ENCODE results near the gene FERMT1. TPM values are rescaled to one million over a fixed set of nuclear protein-coding genes. Genes with fewer than 3 reads are reported as not detected.

FERMT1 gene
- total and polyA plus RNA-seq, 2 donors (not counting 1 experiment from before 2014, with no cell fraction given) = not detected

GRCh38 chr20:6040540-6040939, 82.3 kb downstream of the FERMT1 start:
- Mint-ChIP-seq H3K27me3 (no peaks in the 10 kb centered on the region), H3K27ac (no peak overlapping the region), H3K4me1 (no peaks in the 10 kb centered on the region), H3K9me3 (ENCODE audit: insufficient read depth) (no peaks in the 10 kb centered on the region), H3K4me3 (no peak overlapping the region)
- Histone ChIP-seq H3K4me2 (replicated peaks; ENCODE audit: low read depth, low read length, poor library complexity, severe bottlenecking) (no peak overlapping the region), H3K36me3 (replicated peaks in 1 of 2; ENCODE audit: control extremely low read depth in 1 of 2, control insufficient read depth in 1 of 2, extremely low read depth in 1 of 2, insufficient read depth in 2 of 2, low read length in 1 of 2) (peaks cover 1 to 23% of the 10 kb centered on the region in 2 experiments), H3K9me3 (ENCODE audit: control extremely low read depth in 1 of 3, control insufficient read depth in 2 of 3, insufficient read depth in 1 of 3, low read length in 2 of 3) (peaks cover 0 to 9% (median 0%) of the 10 kb centered on the region in 3 donors), H3K4me1 (ENCODE audit: control insufficient read depth in 2 of 2, insufficient read depth in 2 of 2, low read length in 2 of 2) (no peaks in the 10 kb centered on the region), H4K20me1 (ENCODE audit: control insufficient read depth, insufficient read depth, low read length, poor library complexity, severe bottlenecking) (no peaks in the 10 kb centered on the region), H3K27me3 (replicated peaks in 1 of 4; ENCODE audit: control extremely low read depth in 1 of 4, control insufficient read depth in 3 of 4, insufficient read depth in 4 of 4, low read length in 3 of 4) (no peaks in the 10 kb centered on the region), H3K9ac (ENCODE audit: low read length) (no peak overlapping the region), H2AFZ (ENCODE audit: insufficient read depth, low read depth, low read length, poor library complexity, severe bottlenecking) (no peak overlapping the region), H3K4me3 (ENCODE audit: control extremely low read depth in 1 of 5, extremely low read depth in 1 of 5, insufficient read depth in 1 of 5, low read depth in 2 of 5, low read length in 4 of 5) (no peak overlapping the region), H3K79me2 (ENCODE audit: control insufficient read depth, insufficient read depth, low read length) (no peaks in the 10 kb centered on the region), H3K27ac (ENCODE audit: low read length in 2 of 2) (no peak overlapping the region)
- DNase-seq (no peak), ATAC-seq (ENCODE audit: low read depth) (no peak)
- intact Hi-C loops (cut with micrococcal nuclease) = no loop called here
- TF ChIP-seq EZH2 (IDR thresholded peaks at IDR 0.05; ENCODE audit: borderline replicate concordance, insufficient read depth, low read depth, low read length, poor library complexity, severe bottlenecking) (no peak), CTCF (IDR thresholded peaks at IDR 0.05) (no peak)
- 100% methylated on average over 5 of the region's 8 CpGs for WGBS (ENCODE audit: insufficient coverage)
- POLR2A ChIA-PET = no interaction called here
- CTCF ChIA-PET = no interaction called here

- H3K27me3 ChIP-seq (replicated peaks in 1 of 4; ENCODE audit: control extremely low read depth in 1 of 4, control insufficient read depth in 3 of 4, insufficient read depth in 4 of 4, low read length in 3 of 4) = no peaks in the 10 kb centered on the region
- H4K20me1 ChIP-seq (ENCODE audit: control insufficient read depth, insufficient read depth, low read length, poor library complexity, severe bottlenecking) = no peaks in the 10 kb centered on the region
- H3K4me2 ChIP-seq (replicated peaks; ENCODE audit: low read depth, low read length, poor library complexity, severe bottlenecking) = no peak overlapping the region
- intact Hi-C loops (cut with micrococcal nuclease) = no loop called here
- TF ChIP-seq CTCF (IDR thresholded peaks at IDR 0.05) (no peak), EZH2 (IDR thresholded peaks at IDR 0.05; ENCODE audit: borderline replicate concordance, insufficient read depth, low read depth, low read length, poor library complexity, severe bottlenecking) (no peak)
- H3K4me3 ChIP-seq (ENCODE audit: control extremely low read depth in 1 of 5, extremely low read depth in 1 of 5, insufficient read depth in 1 of 5, low read depth in 2 of 5, low read length in 4 of 5) = no peak overlapping the region
- no peaks in the 10 kb centered on the region for H3K9me3 Mint-ChIP-seq (ENCODE audit: insufficient read depth)
- peaks cover 0 to 9% (median 0%) of the 10 kb centered on the region in 3 donors for H3K9me3 ChIP-seq (ENCODE audit: control extremely low read depth in 1 of 3, control insufficient read depth in 2 of 3, insufficient read depth in 1 of 3, low read length in 2 of 3)
- no peak overlapping the region for H2AFZ ChIP-seq (ENCODE audit: insufficient read depth, low read depth, low read length, poor library complexity, severe bottlenecking)
- no peak overlapping the region for H3K4me3 Mint-ChIP-seq
- ATAC-seq (ENCODE audit: low read depth) (no peak), DNase-seq (no peak)
- H3K9ac ChIP-seq (ENCODE audit: low read length) = no peak overlapping the region
- peaks cover 1 to 30% of the 10 kb centered on the region in 2 experiments for H3K36me3 ChIP-seq (replicated peaks in 1 of 2; ENCODE audit: control extremely low read depth in 1 of 2, control insufficient read depth in 1 of 2, extremely low read depth in 1 of 2, insufficient read depth in 2 of 2, low read length in 1 of 2)
- WGBS (ENCODE audit: insufficient coverage) = no CpG with 5 or more reads among the region's 5 CpGs
- H3K79me2 ChIP-seq (ENCODE audit: control insufficient read depth, insufficient read depth, low read length) = no peaks in the 10 kb centered on the region
- no peak overlapping the region for H3K27ac Mint-ChIP-seq
- CTCF ChIA-PET = no interaction called here
- POLR2A ChIA-PET = no interaction called here
- no peaks in the 10 kb centered on the region for H3K4me1 ChIP-seq (ENCODE audit: control insufficient read depth in 2 of 2, insufficient read depth in 2 of 2, low read length in 2 of 2)
- H3K27me3 Mint-ChIP-seq = no peaks in the 10 kb centered on the region
- no peak overlapping the region for H3K27ac ChIP-seq (ENCODE audit: low read length in 2 of 2)
- H3K4me1 Mint-ChIP-seq = no peaks in the 10 kb centered on the region
Observed at GRCh38 chr20:6039766-6040165, 83.1 kb downstream of the FERMT1 start.

All from B cell (primary cell).